T1000 (cell line): ENCODE data around the gene PAFAH2.
"Not testable (repeated sequence)": the region's sequence is repeated elsewhere in the genome, so short reads cannot be mapped to it uniquely, and the experiment has no call there.

Source experiments
- DNase-seq: peaks from one replicate; lab custom pipeline; 2025; ENCODE audit warnings: mixed read lengths; lab: John Stamatoyannopoulos, UW

Gene PAFAH2

DNA sequence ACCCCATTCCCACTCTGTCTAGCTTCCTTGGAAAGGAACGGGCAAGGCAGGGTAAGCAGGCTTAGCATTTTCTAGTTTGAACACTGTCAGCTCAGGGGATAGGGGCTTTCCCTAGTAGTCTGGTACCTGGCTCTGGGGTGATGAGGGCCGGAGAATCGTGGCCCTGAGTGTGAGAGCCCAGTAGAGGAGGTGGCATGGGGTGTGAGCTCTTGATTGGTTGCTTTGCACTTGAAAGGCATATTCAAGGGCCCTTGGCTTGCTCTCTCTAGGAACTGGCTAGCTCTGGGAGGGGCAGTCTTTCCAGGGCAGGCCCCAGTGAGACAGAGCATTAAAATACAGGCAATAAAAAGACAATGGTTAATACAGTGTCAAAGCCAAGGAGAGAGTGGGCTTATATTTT lies 13.0 kb upstream of the PAFAH2 start:
- DNase-seq, result no peak

DNA sequence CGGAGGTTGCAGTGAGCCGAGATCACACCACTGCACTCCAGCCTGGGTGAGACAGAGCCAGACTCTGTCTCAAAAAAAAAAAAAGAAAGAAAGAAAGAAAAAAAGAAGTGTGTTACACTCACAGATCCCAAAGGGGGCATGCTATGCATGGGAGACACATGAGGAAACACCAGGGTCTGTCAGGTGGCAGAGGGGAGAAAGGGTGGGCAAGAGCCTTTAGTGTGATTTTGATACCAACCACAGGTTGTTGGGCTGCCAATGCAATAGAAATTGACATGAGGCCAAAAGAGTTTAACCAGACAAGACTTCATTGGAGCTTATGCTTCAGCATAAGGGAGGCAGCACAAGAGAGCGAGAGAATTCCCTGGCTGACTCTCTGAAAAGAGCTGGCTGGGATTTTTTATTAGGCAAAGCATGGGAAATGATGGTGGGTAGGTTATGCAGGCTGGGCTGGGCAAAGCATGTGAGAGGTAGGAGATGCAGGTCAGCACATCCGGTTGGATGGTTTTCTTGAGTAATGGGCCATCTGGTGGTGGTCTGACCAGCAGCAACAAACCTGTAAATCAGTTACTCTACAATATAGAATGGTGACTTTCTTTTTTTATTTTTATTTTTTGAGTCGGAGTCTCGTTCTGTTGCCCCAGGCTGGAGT lies 12.1 kb upstream of the PAFAH2 start:
- no peak for DNase-seq

DNA sequence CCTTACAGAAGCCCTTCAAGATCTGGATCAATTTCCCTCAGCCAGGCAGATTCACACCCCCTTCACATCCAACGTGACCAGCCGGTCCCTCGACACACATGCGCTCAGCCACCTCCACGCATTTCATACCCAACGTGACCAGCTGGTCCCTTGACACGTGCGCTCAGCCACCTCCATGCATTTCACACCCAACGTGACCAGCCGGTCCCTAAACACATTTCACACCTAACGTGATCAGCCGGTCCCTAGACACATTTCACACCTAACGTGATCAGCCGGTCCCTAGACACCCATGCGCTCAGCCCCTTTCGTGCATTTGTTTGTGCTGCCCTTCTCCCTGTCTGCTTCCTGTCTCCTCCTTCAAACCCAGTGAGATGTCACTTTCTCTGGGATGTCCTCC lies 8.8 kb upstream of the PAFAH2 start:
- DNase-seq, result no peak

- DNase-seq, result no peak
These were observed 7.7 kb upstream of the PAFAH2 start for GRCh38 chr1:26005434-26006105.

DNA sequence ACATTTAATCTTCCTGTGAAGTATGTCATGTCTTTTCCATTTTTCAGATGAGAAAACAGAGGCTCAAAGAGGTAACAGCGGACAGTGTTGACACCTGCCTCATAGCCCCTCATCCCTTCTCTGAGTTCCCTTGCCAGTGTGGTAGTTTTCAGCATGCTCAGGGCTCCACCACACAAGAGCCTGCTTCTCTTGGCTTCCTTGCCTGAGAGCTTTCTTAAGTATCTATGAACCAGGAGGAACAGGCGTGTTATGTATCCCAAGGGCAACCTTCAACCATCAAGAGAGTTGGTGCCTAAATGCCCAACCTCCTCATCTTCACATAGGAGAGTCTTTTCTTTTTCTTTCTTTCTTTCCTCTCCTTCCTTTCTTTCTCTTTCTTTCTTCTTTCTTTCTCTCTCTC lies 5.9 kb upstream of the PAFAH2 start:
- DNase-seq, result no peak

- DNase-seq, result no peak
These were observed 5.4 kb upstream of the PAFAH2 start for GRCh38 chr1:26003262-26003661.

DNA sequence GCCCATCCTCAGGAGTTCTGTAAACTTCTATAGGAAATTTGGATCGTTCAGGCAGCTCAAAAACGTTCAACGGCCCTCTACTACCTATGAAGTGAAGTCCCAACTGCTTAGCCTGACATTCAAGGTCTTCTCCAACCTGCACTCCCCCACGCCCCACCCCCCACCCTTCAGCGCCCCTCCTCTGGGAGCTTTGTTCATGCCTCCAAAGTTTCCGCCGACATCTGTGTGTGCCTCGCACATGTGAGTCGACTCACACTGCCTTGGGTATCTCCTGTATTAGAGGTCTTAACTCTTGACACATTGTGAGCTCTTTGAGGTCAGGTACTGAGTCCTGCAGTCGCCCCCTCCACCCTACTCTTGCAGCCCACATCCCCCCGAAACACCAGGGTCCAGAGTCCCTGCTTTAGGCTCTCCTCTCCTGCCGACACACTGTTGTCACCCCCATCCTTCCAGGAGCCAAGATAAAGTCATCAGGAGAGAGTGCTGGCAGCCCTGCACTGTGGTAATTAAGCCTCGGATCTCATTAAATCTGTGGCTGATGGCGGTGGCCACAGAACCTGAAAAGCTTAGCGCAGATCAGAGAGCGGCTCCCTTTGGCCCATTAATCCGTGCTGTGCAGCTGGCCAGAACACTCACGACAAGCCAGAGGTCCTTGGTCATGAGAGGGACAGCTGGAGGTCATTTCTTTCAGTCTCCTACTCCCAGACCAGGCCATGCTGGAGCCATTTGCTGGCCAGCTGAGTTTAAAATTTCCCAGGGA lies 1.4 kb upstream of the PAFAH2 start:
- no peak for DNase-seq

DNA sequence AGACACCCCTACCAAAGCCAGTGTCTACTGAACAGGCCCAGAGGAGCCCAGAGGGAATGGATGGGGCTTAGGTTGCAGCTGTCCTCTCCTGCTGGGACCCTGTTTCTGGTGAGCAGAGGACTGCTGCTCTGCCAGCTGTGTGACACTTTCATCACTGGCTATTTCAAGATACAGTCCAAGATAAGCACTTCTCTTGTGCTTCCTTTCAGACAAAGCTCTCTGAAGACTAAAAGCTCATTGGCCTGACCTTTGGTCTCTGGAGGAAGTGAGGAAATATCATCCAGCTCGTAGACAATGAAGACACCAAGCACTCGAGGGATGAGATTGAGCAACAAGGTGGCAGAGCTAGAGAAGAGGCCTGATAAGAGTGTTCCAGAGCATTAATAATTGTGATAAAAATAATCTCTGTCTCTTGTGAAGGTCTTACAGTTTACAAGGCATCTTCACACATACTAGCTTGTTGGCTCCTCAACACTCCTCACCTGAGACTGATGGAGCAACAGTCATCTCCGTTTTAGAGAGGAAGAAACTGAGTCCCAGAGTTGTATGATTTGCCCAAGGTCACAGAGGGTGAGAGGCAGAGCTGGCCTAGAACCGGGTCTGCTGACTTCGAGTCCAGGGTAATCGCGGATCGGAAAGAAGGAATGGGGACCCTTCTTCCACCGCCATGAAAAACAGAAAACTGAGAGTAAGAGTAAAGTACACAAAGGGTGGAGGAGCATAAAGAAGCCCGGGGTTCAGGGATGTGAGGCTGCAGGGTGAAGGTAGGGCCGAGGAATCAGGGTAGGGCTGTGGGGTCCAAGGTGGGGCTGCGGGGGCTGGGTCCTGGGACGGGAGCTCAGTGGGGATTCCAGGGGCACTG lies 666 bp downstream of the PAFAH2 start:
- DNase-seq, result no peak

DNA sequence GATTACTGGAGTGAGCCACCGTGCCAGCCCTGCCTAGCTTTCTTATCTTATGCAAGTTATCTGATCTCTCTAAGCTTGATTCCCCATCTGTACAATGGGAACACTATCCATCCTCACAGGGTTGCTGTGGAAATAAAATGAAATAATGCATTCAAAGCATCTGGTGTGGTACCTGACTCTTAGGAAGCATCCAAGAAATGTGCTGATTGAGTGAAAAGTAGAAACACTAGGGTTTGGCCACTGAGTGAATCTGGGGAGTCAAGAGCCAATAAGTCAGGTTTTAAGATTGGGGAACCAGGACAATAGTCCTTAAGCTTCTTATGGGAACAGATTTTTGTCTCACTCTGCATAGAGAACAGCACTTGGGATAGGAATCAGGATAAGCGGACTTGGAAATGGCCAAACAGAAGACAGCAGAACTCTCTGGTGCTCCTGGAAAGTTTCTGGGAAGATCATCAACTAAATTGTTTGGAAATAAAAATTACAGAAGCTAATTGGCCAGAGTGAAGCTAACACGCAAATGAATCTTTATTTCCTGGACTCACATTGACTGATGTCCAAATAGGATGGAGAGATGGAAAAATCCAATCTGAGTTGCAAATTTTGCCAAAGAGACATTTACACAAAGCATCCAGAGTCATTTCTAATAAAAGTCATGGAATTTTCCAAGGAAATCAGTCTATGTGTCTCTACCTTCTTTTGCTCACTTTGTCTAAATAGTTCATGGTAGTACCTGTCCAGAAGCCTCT lies 3.3 kb downstream of the PAFAH2 start:
- no peak for DNase-seq

- DNase-seq, result no peak
These were observed 4.5 kb downstream of the PAFAH2 start for GRCh38 chr1:25993197-25993951.

DNA sequence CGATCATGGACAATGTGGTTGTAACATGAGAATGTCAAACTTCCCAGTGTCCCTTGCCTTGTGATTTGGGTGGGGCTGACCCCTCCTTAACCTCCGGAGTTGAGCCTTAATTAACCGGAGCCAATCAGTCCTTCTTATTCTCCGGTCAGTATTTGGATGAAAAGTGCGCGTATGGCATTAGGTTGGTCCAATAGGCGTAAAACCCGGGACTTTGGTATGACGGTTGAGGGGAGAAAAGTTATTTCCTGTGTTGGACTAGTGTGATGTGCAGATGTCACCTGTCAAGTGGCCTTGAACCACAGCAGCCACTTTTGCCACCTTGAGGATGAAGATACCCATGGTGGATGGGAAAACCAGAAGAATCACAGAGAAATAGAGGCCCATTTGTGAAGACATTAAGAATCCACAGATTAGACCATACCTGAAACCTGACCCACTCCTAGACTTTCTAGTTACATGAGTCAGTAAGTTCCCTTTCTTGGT lies 5.1 kb downstream of the PAFAH2 start:
- no peak for DNase-seq

- no peak for DNase-seq
These were observed 5.8 kb downstream of the PAFAH2 start for GRCh38 chr1:25991937-25992688.

DNA sequence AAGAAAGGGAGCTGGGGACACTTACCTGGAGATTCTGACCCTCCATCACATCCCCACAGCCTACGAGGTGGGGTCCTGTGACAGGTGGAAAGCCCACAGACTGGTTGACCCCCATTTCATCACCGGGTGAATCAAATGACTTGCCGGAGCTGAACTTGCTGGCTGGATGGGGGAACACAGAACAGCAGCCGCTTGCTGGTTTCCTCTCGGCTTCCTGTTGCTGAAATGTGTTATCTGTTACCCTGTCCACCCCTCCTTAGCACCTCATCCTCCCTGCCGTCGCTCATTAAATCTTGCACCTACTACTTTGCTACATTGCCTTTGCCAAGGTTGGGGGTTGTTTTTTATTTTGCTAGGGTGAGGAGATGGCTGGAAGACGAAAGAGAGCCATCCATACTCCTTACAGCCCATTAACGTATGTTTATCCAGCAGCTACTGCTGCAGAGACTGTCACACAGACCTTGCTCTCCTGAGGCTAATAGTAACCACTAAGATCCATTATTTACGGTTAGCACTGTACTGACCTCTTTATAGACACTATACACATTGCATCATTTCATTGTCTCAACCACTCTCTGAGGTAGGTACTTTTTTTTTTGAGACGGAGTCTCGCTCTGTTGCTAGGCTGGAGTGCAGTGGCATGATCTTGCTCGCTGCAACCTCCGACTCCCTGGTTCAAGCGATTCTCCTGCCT lies 7.0 kb downstream of the PAFAH2 start:
- no peak for DNase-seq

GRCh38 chr1:25990251-25990650 lies 7.6 kb downstream of the PAFAH2 start:
- no peak for DNase-seq

- no peak for DNase-seq
These were observed 8.2 kb downstream of the PAFAH2 start for GRCh38 chr1:25989440-25990234.

- no peak for DNase-seq
These were observed 9.9 kb downstream of the PAFAH2 start for GRCh38 chr1:25987951-25988350.

DNA sequence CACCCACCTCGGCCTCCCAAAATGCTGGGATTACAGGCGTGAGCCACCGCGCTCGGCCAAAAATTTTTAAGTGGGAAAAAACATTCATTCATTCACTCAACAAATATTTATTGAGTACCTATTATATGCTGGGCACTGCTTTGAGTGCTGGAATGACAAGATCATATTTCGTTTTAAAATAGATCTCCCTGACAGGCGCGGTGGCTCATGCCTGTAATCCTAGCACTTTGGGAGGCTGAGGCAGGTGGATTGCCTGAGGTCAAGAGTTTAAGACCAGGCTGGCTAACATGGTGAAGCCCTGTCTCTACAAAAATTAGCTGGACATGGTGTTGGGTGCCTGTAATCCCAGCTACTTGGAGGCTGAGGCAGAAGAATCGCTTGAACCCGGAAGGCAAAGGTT lies 11.1 kb downstream of the PAFAH2 start:
- not testable (repeated sequence) for DNase-seq

DNA sequence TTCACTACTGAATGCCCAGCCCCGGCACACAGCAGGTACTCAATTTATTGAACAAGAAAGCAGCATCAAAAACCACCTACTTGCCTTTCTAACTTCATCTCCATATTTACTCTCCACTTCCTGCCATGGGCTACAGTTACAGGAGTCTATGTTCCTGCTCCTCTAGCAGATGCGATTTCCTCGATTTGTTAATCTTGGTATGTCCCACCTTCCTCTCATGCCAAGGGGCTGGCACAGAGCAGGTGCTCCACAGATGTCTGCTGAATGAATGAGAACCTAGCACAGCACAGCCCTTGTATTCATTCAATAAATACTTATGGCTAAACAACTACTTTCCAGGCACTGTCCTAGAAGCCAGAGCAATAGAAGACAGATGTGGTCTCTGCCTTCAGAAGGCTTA lies 12.2 kb downstream of the PAFAH2 start:
- no peak for DNase-seq
